ENCODE results near the gene NCKAP5. TPM values are rescaled to one million over a fixed set of nuclear protein-coding genes. Genes with fewer than 3 reads are reported as not detected.

Gene NCKAP5
- total RNA-seq, 6 donors from 2014 or later = 22.1 to 51.1 (median 41.4) TPM

DNA sequence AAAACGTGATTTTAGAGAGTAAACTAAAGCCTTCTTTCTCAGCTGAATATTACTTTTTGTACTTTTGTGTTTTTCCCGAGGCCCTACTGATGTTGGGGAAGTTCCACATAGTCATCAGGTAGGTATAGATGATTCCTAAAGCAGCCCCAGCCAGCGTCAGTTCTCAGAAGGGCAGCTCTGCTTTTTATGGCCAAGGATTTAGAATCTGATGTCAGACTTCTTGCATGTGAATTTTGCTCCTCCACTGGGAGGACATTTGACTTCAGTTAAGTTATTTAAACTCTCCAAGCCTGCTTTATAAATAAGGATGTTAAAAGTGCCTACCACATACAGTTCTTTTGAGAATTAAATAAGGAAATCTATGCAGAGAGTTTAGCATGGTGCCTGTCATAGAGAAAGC lies 130.8 kb downstream of the NCKAP5 start:
- Histone ChIP-seq H3K27ac (no peak overlapping the region), H3K36me3 (no peaks in the 10 kb centered on the region), H3K4me1 (peaks cover 0 to 5% (median 0%) of the 10 kb centered on the region in 4 donors), H3K4me3 (no peak overlapping the region), H3K9me3 (no peaks in the 10 kb centered on the region), H3K27me3 (no peaks in the 10 kb centered on the region)
- ATAC-seq (ENCODE audit: low FRiP score in 2 of 2) = no peak
- WGBS, 2 donors = 76 to 84% methylated on average over 3 of the region's 3 CpGs
- no peak for DNase-seq
- TF ChIP-seq EP300 (IDR thresholded peaks at IDR 0.05) = no peak
- TF ChIP-seq POLR2A (IDR thresholded peaks at IDR 0.05) = no peak
- no peak for TF ChIP-seq POLR2AphosphoS5 (IDR thresholded peaks at IDR 0.05)
- TF ChIP-seq CTCF (IDR thresholded peaks at IDR 0.05) = no peak

GRCh38 chr2:133434959-133435668 lies 133.1 kb downstream of the NCKAP5 start:
- peaks cover 0 to 5% (median 0%) of the 10 kb centered on the region in 4 donors for H3K4me1 ChIP-seq
- TF ChIP-seq POLR2AphosphoS5 (IDR thresholded peaks at IDR 0.05) (no peak), CTCF (IDR thresholded peaks at IDR 0.05) (no peak), POLR2A (IDR thresholded peaks at IDR 0.05) (no peak), EP300 (IDR thresholded peaks at IDR 0.05) (no peak)
- H3K4me3 ChIP-seq = no peak overlapping the region
- WGBS, 2 donors = 63 to 80% methylated on average over 5 of the region's 5 CpGs
- H3K27me3 ChIP-seq = no peaks in the 10 kb centered on the region
- ATAC-seq (ENCODE audit: low FRiP score in 2 of 2) = peak in 1 of 2 donors; percentile 57
- H3K9me3 ChIP-seq = no peaks in the 10 kb centered on the region
- no peaks in the 10 kb centered on the region for H3K36me3 ChIP-seq
- DNase-seq = no peak
- no peak overlapping the region for H3K27ac ChIP-seq

DNA sequence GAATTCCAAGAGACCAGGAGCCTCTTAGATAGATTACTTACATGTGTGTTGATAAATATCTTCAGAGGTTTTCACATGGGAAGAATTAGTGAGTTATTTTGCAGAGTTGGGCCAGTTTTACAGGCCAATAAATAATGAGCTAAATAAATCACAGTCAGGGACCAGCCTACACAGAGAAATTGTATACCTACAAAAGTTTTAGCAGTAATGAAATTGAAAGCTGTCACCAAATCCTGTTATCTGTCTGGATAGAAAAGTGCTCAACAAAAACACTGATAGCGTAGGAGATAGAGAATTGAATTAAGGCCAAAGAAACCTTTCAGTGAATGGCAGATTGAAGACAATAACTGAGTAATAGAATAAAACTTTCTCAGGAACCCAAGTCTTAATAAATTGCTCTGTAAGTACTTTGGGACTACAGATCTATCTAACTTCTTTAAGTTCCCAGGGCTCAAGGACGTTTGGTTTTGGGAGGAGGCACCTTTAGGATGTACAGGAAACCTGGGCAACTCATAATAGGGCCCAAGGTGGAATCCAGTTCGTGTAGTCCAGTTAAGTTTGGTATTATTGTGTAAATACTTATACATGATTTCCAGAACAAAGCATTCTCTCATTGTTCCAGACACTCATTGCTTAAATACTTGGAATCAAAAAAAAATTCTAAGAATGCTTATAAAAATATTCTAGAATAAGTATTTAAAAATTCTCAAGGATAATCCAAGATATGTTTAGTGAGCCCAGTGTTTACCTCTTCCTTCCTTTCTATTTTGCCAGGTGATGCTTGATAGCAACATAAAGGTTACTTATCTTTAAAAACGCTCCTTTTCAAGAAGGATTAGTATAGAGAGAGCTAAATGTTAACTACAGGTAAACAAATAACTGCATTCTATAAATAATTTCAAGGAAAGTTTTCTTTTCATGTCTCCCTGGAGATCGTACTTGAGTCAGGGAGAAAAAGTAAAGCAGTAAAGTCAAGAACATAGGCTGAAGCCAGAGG lies 134.5 kb downstream of the NCKAP5 start:
- TF ChIP-seq POLR2A (IDR thresholded peaks at IDR 0.05) = no peak
- no peak for TF ChIP-seq POLR2AphosphoS5 (IDR thresholded peaks at IDR 0.05)
- TF ChIP-seq EP300 (IDR thresholded peaks at IDR 0.05) = no peak
- TF ChIP-seq CTCF (IDR thresholded peaks at IDR 0.05) = no peak
- Histone ChIP-seq H3K27me3 (no peaks in the 10 kb centered on the region), H3K9me3 (peaks cover 0 to 3% (median 0%) of the 10 kb centered on the region in 4 donors), H3K4me1 (peaks cover 0 to 5% (median 0%) of the 10 kb centered on the region in 4 donors), H3K27ac (no peak overlapping the region), H3K4me3 (no peak overlapping the region), H3K36me3 (no peaks in the 10 kb centered on the region)
- DNase-seq (no peak), ATAC-seq (ENCODE audit: low FRiP score in 2 of 2) (peak in 1 of 2 donors; percentile 49)
- 44 to 49% methylated on average over 5 of the region's 5 CpGs for WGBS, 2 donors

DNA sequence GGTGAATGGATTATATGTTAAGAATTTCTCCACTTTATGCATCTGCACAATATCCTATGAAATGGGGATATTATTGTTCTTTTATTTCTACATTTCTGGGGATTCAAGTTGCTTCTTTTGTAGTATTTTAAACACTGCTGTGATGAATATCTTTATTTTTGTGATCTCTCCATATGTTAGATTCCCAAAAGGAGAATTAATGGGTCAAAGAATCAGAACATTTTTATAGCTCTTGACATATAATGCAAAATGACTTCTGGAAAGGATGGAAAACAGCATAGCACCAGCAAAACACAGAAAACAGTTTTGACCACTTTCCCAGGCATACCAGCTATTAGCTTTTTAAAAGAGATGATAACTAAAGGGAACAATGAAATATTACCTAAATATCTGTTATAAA lies 135.5 kb downstream of the NCKAP5 start:
- Histone ChIP-seq H3K27ac (no peak overlapping the region), H3K4me3 (no peak overlapping the region), H3K4me1 (peaks cover 0 to 5% (median 0%) of the 10 kb centered on the region in 4 donors), H3K9me3 (peaks cover 0 to 3% (median 0%) of the 10 kb centered on the region in 4 donors), H3K36me3 (no peaks in the 10 kb centered on the region), H3K27me3 (no peaks in the 10 kb centered on the region)
- ATAC-seq (ENCODE audit: low FRiP score in 2 of 2) (no peak), DNase-seq (no peak)
- TF ChIP-seq POLR2AphosphoS5 (IDR thresholded peaks at IDR 0.05) (no peak), CTCF (IDR thresholded peaks at IDR 0.05) (no peak), POLR2A (IDR thresholded peaks at IDR 0.05) (no peak), EP300 (IDR thresholded peaks at IDR 0.05) (no peak)

All from upper lobe of left lung (tissue), 6 donors.